A549 (cell line): ENCODE measurements around the gene TNFRSF11A. TPM values are rescaled to one million over a fixed set of nuclear protein-coding genes. Genes with fewer than 3 reads are reported as not detected.

Experiments used
- ATAC-seq, 2 experiments: fragments of 200-7000 bp in 1 of 2; fragments of >200 bp in 1 of 2; cut with Nextera tagmentation in 1 of 2; cut with Tn5 transposase in 1 of 2; 3 replicates each; pipeline versions ENCODE4 v1.8.0 to v1.9.1; 2018 to 2020; ENCODE audit warnings: mild to moderate bottlenecking in 1 of 2, moderate library complexity in 1 of 2
- CTCF ChIA-PET: fragments of 300-600 bp; sonication (Branson Sonifier 250); formaldehyde crosslinking; extraction: SDS; loops from one replicate; lab custom pipeline; 2021; ENCODE audit warnings: antibody characterized with exemption, inconsistent platforms; lab: Yijun Ruan, JAX
- POLR2A ChIA-PET: fragments of 350-600 bp; formaldehyde crosslinking; extraction: SDS; loops from one replicate; lab custom pipeline; 2021; ENCODE audit warnings: antibody characterized with exemption, inconsistent platforms; lab: Yijun Ruan, JAX
- DNase-seq, 2 experiments: peaks; one replicate each; pipeline versions ENCODE4 v3.0.0 to v3.0.0-alpha.2; 2011 to 2016; ENCODE audit warnings: low read depth in 1 of 2, low spot score in 1 of 2
- FAIRE-seq: peaks from 2 replicates; lab custom pipeline; 2011; peaks lifted over from hg19 to GRCh38; lab: Jason Lieb, UNC
- H3K27ac ChIP-seq, 2 experiments: fragments of >200 bp; sonication (Bioruptor Twin); formaldehyde crosslinking; 3 replicates each; pipeline ENCODE4 v1.5.1; 2016 to 2017
- H3K4me1 ChIP-seq: fragments of >200 bp; sonication (Bioruptor Twin); formaldehyde crosslinking; 3 replicates; pipeline ENCODE4 v1.6.1; 2016
- H3K4me2 ChIP-seq: fragments of >200 bp; sonication (Bioruptor Twin); formaldehyde crosslinking; 3 replicates; pipeline ENCODE4 v1.6.1; 2016
- H3K4me3 ChIP-seq: fragments of >200 bp; sonication (Bioruptor Twin); formaldehyde crosslinking; 3 replicates; pipeline ENCODE4 v1.5.1; 2016
- H3K9me3 ChIP-seq: fragments of >200 bp; sonication (Bioruptor Twin); formaldehyde crosslinking; 3 replicates; pipeline ENCODE4 v1.6.1; 2016
- ATOH8 ChIP-seq: fragments of 250-450 bp; sonication (Bioruptor Pico); IDR thresholded peaks from 2 replicates; pipeline ENCODE4 v1.5.0; 2020; ENCODE audit warnings: low read depth, mild to moderate bottlenecking, moderate library complexity
- BHLHE40 ChIP-seq: IDR thresholded peaks from 2 replicates; pipeline ENCODE4 v1.6.1; 2012; ENCODE audit warnings: low read depth, low read length, inconsistent platforms
- CEBPB ChIP-seq, 2 experiments: fragments of >200 bp in 1 of 2; sonication (Bioruptor Twin) in 1 of 2; formaldehyde crosslinking in 1 of 2; IDR thresholded peaks; 2 replicates each; pipeline ENCODE4 v1.6.1; 2012 to 2016
- CHD2 ChIP-seq: fragments of 150-350 bp; IDR thresholded peaks from 2 replicates; pipeline ENCODE4 v1.6.1; 2014; ENCODE audit warnings: low read length; ENCODE audit not compliant: partially characterized antibody
- E2F6 ChIP-seq: IDR thresholded peaks from 2 replicates; pipeline ENCODE4 v1.6.1; 2012; ENCODE audit warnings: low read depth, borderline replicate concordance
- EHF ChIP-seq: fragments of 250-450 bp; sonication (Bioruptor Pico); IDR thresholded peaks from 2 replicates; pipeline ENCODE4 v1.5.0; 2020; ENCODE audit warnings: mild to moderate bottlenecking
- ELK1 ChIP-seq: fragments of 150-350 bp; IDR thresholded peaks from 2 replicates; pipeline ENCODE4 v1.6.1; 2014; ENCODE audit warnings: low read depth, mild to moderate bottlenecking, low read length
- ESRRA ChIP-seq: fragments of 150-350 bp; IDR thresholded peaks from 2 replicates; pipeline ENCODE4 v1.6.1; 2014; ENCODE audit warnings: mild to moderate bottlenecking, low read length, borderline replicate concordance
- HDAC2 ChIP-seq: fragments of 200-600 bp; sonication (generic); IDR thresholded peaks from 2 replicates; pipeline ENCODE4 v1.6.1; 2016
- HEYL ChIP-seq: fragments of 250-450 bp; sonication (Bioruptor Pico); IDR thresholded peaks from 2 replicates; pipeline ENCODE4 v1.8.0; 2021; ENCODE audit warnings: mild to moderate bottlenecking, moderate library complexity
- JUNB ChIP-seq: fragments of >200 bp; sonication (Bioruptor Twin); formaldehyde crosslinking; IDR thresholded peaks from 2 replicates; pipeline ENCODE4 v1.6.1; 2016
- MYC ChIP-seq: IDR thresholded peaks from 2 replicates; pipeline ENCODE4 v1.6.1; 2012; ENCODE audit warnings: mild to moderate bottlenecking, inconsistent platforms, low read length, improper control_type of control experiment, borderline replicate concordance
- PHF8 ChIP-seq: fragments of 200-600 bp; sonication (generic); IDR thresholded peaks from 2 replicates; pipeline ENCODE4 v1.6.1; 2016; ENCODE audit warnings: low read depth, mild to moderate bottlenecking, antibody characterized with exemption, moderate library complexity, borderline replicate concordance
- POLR2A ChIP-seq: IDR thresholded peaks from 2 replicates; pipeline ENCODE4 v1.6.1; 2012; ENCODE audit warnings: mild to moderate bottlenecking, low read length
- RAD21 ChIP-seq, 2 experiments: fragments of >200 bp in 1 of 2; sonication (Bioruptor Twin) in 1 of 2; formaldehyde crosslinking in 1 of 2; IDR thresholded peaks in 1 of 2; conservative IDR thresholded peaks in 1 of 2; 2 replicates in 1 of 2; 3 replicates in 1 of 2; pipeline ENCODE4 v1.6.1; 2012 to 2018; ENCODE audit warnings: inconsistent platforms in 1 of 2
- RCOR1 ChIP-seq: fragments of 150-350 bp; IDR thresholded peaks from 2 replicates; pipeline ENCODE4 v1.6.1; 2014; ENCODE audit warnings: antibody characterized with exemption, low read length, low read depth
- SMC3 ChIP-seq: fragments of >200 bp; sonication (Bioruptor Twin); formaldehyde crosslinking; IDR thresholded peaks from 3 replicates; pipeline ENCODE4 v1.6.1; 2018; ENCODE audit warnings: inconsistent platforms
- TFCP2L1 ChIP-seq: fragments of 250-450 bp; sonication (Bioruptor Pico); IDR thresholded peaks from 2 replicates; pipeline ENCODE4 v1.5.0; 2021; ENCODE audit warnings: mild to moderate bottlenecking
- USF2 ChIP-seq: fragments of 450-650 bp; IDR thresholded peaks from 2 replicates; pipeline ENCODE4 v1.6.1; 2014; ENCODE audit warnings: antibody characterized with exemption
- ZC3H11A ChIP-seq: fragments of 450-650 bp; IDR thresholded peaks from 2 replicates; pipeline ENCODE4 v1.6.1; 2014; ENCODE audit warnings: antibody characterized with exemption, mild to moderate bottlenecking
- ZFP36 ChIP-seq: fragments of 450-650 bp; IDR thresholded peaks from 2 replicates; pipeline ENCODE4 v1.6.1; 2014; ENCODE audit warnings: borderline replicate concordance; ENCODE audit not compliant: partially characterized antibody
- ZNF302 ChIP-seq: fragments of 250-450 bp; sonication (Bioruptor Pico); IDR thresholded peaks from 2 replicates; pipeline ENCODE4 v1.9.0; 2021; ENCODE audit warnings: inconsistent platforms, mild to moderate bottlenecking, moderate library complexity
- ZSCAN20 ChIP-seq: fragments of 250-450 bp; sonication (Bioruptor Pico); IDR thresholded peaks from 2 replicates; pipeline ENCODE4 v1.8.0; 2022; ENCODE audit warnings: mild to moderate bottlenecking, moderate library complexity
- WGBS: methylation state at CpG from one replicate; pipeline ENCODE4 v1.1.6; 2017; ENCODE audit errors: missing lambda C conversion rate; 5-methylcytosine and 5-hydroxymethylcytosine counted together
- polyA plus RNA-seq, 4 experiments: library from polyadenylated mRNA; depleted of rRNA in 3 of 4; stranded (reverse); fragments of >200 nt; fragmentation: RNase III in 1 of 4; extraction: RNeasy Plus Mini Kit Qiagen cat#74134 plus additional on column Dnase treatment in 1 of 4; gene quantifications; 2 replicates in 3 of 4; 3 replicates in 1 of 4; pipeline ENCODE4 v1.2.3, GENCODE V29; 2011 to 2017

The TNFRSF11A gene
- polyA plus RNA-seq, 2 of the 4 experiments (the other 2 are of a cell fraction): 1.9 to 4.0 TPM

GRCh38 chr18:62399781-62400308 lies 74.7 kb downstream of the TNFRSF11A start:
- 3% methylated on average over 4 of the region's 4 CpGs for WGBS
- ATAC-seq (peak; percentile 85 to 92), DNase-seq (peak; percentile 53 to 60), FAIRE-seq (no peak)
- H3K27ac ChIP-seq: peak overlapping the region in 1 of 2 experiments; percentile 35; a peak in 1 of 6 replicates
- ChIA-PET CTCF (interaction anchor here (0.6 to 2.9 kb wide), 8 partner anchors 8 to 185 kb away, joined by 3 to 7 read pairs (median 3); no protein-coding TSS in a partner anchor), POLR2A (no interaction called here)
- no peak overlapping the region for H3K4me3 ChIP-seq
- peak overlapping the region; percentile 36; the same call in 2 of the 3 replicates for H3K4me2 ChIP-seq
- TF ChIP-seq ZSCAN20 (CRISPR knock-in tag): no peak
- TF ChIP-seq ELK1: no peak
- TF ChIP-seq ATOH8: no peak
- TF ChIP-seq ESRRA: no peak
- TF ChIP-seq SMC3: peak; percentile 31; the same call in 2 of the 3 replicates
- no peak for TF ChIP-seq BHLHE40
- TF ChIP-seq ZNF302: no peak
- TF ChIP-seq JUNB: no peak
- TF ChIP-seq USF2: no peak
- peak in 1 of 2 experiments; percentile 36; a peak in 2 of 5 replicates for TF ChIP-seq RAD21 (conservative IDR thresholded peaks at IDR 0.05 in 1 of 2, IDR thresholded peaks at IDR 0.05 in 1 of 2)
- H3K4me1 ChIP-seq: peaks cover 8% of the 10 kb centered on the region; the same call in 1 of the 3 replicates
- H3K9me3 ChIP-seq: no peaks in the 10 kb centered on the region

GRCh38 chr18:62400916-62401315 lies 75.8 kb downstream of the TNFRSF11A start:
- POLR2A ChIA-PET: no interaction called here
- no peak for FAIRE-seq

More at GRCh38 chr18:62400916-62401315, 75.8 kb downstream of the TNFRSF11A start:
- no peak for TF ChIP-seq ZC3H11A
- no peak for TF ChIP-seq PHF8
- no peak for TF ChIP-seq USF2
- TF ChIP-seq HEYL (CRISPR knock-in tag): no peak
- TF ChIP-seq TFCP2L1 (CRISPR knock-in tag): no peak
- no peak for TF ChIP-seq RCOR1
- no peak for TF ChIP-seq ZNF302
- no peak for TF ChIP-seq EHF (CRISPR knock-in tag)
- TF ChIP-seq E2F6: no peak
- TF ChIP-seq BHLHE40: no peak
- TF ChIP-seq POLR2A: no peak
- no peak for TF ChIP-seq CHD2
- TF ChIP-seq ELK1: no peak
- no peak for TF ChIP-seq JUNB
- TF ChIP-seq ZSCAN20 (CRISPR knock-in tag): no peak
- TF ChIP-seq CEBPB (IDR thresholded peaks at IDR 0.05): no peak
- TF ChIP-seq MYC: no peak
- TF ChIP-seq ZFP36: no peak
- no peak for TF ChIP-seq ESRRA
- TF ChIP-seq HDAC2: no peak
- TF ChIP-seq, all 56 proteins: peak for 0
- Histone ChIP-seq H3K9me3 (no peaks in the 10 kb centered on the region), H3K4me2 (no peak overlapping the region), H3K4me1 (peaks cover 8% of the 10 kb centered on the region; the same call in 1 of the 3 replicates), H3K27ac (no peak overlapping the region), H3K4me3 (no peak overlapping the region)
- DNase-seq (no peak), ATAC-seq (no peak)
- CTCF ChIA-PET: interaction anchor here (1.1 to 2.9 kb wide), 6 partner anchors 8 to 183 kb away, joined by 3 to 7 read pairs (median 6); no protein-coding TSS in a partner anchor
- 88% methylated on average over 3 of the region's 3 CpGs for WGBS
